Measurements from ENCODE around the gene MAP4K3.

MAP4K3 gene

GRCh38 chr2:39269941-39270340 is 167.1 kb downstream of the MAP4K3 start:
- no peak for DNase-seq (ENCODE audit: low read depth)
- H3K4me3 ChIP-seq (ENCODE audit: low read depth, low read length), result no peak overlapping the region
- no peak for TF ChIP-seq CTCF (IDR thresholded peaks at IDR 0.05; ENCODE audit: control insufficient read depth, extremely low read depth, insufficient read depth)

GRCh38 chr2:39266916-39267434 is 170.1 kb downstream of the MAP4K3 start:
- H3K4me3 ChIP-seq (ENCODE audit: low read depth, low read length), result no peak overlapping the region
- peak; percentile 62 for DNase-seq (ENCODE audit: low read depth)
- no peak for TF ChIP-seq CTCF (IDR thresholded peaks at IDR 0.05; ENCODE audit: control insufficient read depth, extremely low read depth, insufficient read depth)

- no peak overlapping the region for H3K4me3 ChIP-seq (ENCODE audit: low read depth, low read length)
- TF ChIP-seq CTCF (IDR thresholded peaks at IDR 0.05; ENCODE audit: control insufficient read depth, extremely low read depth, insufficient read depth), result no peak
- no peak for DNase-seq (ENCODE audit: low read depth)
Measured at GRCh38 chr2:39266139-39266805, 170.8 kb downstream of the MAP4K3 start.

- H3K4me3 ChIP-seq (ENCODE audit: low read depth, low read length), result no peak overlapping the region
- no peak for TF ChIP-seq CTCF (IDR thresholded peaks at IDR 0.05; ENCODE audit: control insufficient read depth, extremely low read depth, insufficient read depth)
- DNase-seq (ENCODE audit: low read depth), result no peak
Measured at GRCh38 chr2:39265315-39265714, 171.8 kb downstream of the MAP4K3 start.

GRCh38 chr2:39264733-39265132 is 172.4 kb downstream of the MAP4K3 start:
- no peak for TF ChIP-seq CTCF (IDR thresholded peaks at IDR 0.05; ENCODE audit: control insufficient read depth, extremely low read depth, insufficient read depth)
- DNase-seq (ENCODE audit: low read depth), result no peak
- no peak overlapping the region for H3K4me3 ChIP-seq (ENCODE audit: low read depth, low read length)

- H3K4me3 ChIP-seq (ENCODE audit: low read depth, low read length), result no peak overlapping the region
- no peak for DNase-seq (ENCODE audit: low read depth)
- no peak for TF ChIP-seq CTCF (IDR thresholded peaks at IDR 0.05; ENCODE audit: control insufficient read depth, extremely low read depth, insufficient read depth)
Measured at GRCh38 chr2:39260087-39260486, 177.0 kb downstream of the MAP4K3 start.

- no peak overlapping the region for H3K4me3 ChIP-seq (ENCODE audit: low read depth, low read length)
- no peak for TF ChIP-seq CTCF (IDR thresholded peaks at IDR 0.05; ENCODE audit: control insufficient read depth, extremely low read depth, insufficient read depth)
- DNase-seq (ENCODE audit: low read depth), result no peak
Measured at GRCh38 chr2:39256040-39256439, 181.0 kb downstream of the MAP4K3 start.

Measured in LNCaP clone FGC (cell line).